H9 (cell line): Measurements from ENCODE around the gene ALOX12. TPM values are rescaled to one million over a fixed set of nuclear protein-coding genes. Genes with fewer than 3 reads are reported as not detected.

ENCODE experiments used
- DNase-seq: peaks from one replicate; pipeline ENCODE4 v3.0.0-alpha.2; 2017
- H2AFZ ChIP-seq: one replicate; pipeline ENCODE4 v1.6.1; 2013; ENCODE audit warnings: mild to moderate bottlenecking, low read length, control low read depth, moderate library complexity
- H2AK5ac ChIP-seq: 2 replicates; pipeline ENCODE4 v1.6.1; 2013; ENCODE audit warnings: low read length, control low read depth, mixed read lengths; ENCODE audit not compliant: insufficient read length
- H2BK120ac ChIP-seq: one replicate; pipeline ENCODE4 v1.6.1; 2013; ENCODE audit warnings: low read depth, mild to moderate bottlenecking, low read length, control low read depth, inconsistent platforms; ENCODE audit not compliant: poor library complexity, severe bottlenecking
- H2BK12ac ChIP-seq: 2 replicates; pipeline ENCODE4 v1.6.1; 2013; ENCODE audit warnings: low read length, control low read depth, mixed read lengths, low read depth; ENCODE audit not compliant: insufficient read length
- H2BK15ac ChIP-seq: 2 replicates; pipeline ENCODE4 v1.6.1; 2013; ENCODE audit warnings: low read depth, low read length, control low read depth
- H2BK20ac ChIP-seq: one replicate; pipeline ENCODE4 v1.6.1; 2013; ENCODE audit warnings: low read depth, mild to moderate bottlenecking, low read length, control low read depth, inconsistent platforms; ENCODE audit not compliant: poor library complexity, severe bottlenecking
- H2BK5ac ChIP-seq: 2 replicates; pipeline ENCODE4 v1.6.1; 2013; ENCODE audit warnings: low read length, control low read depth, mixed read lengths; ENCODE audit not compliant: insufficient read length
- H3K14ac ChIP-seq: 2 replicates; pipeline ENCODE4 v1.6.1; 2013; ENCODE audit warnings: low read length, control low read depth; ENCODE audit not compliant: insufficient read depth
- H3K18ac ChIP-seq: 2 replicates; pipeline ENCODE4 v1.6.1; 2013; ENCODE audit warnings: low read depth, mild to moderate bottlenecking, mixed read lengths, low read length, control low read depth; ENCODE audit not compliant: insufficient read length
- H3K23ac ChIP-seq: 2 replicates; pipeline ENCODE4 v1.6.1; 2013; ENCODE audit warnings: low read length, control low read depth, mixed read lengths, low read depth; ENCODE audit not compliant: insufficient read length
- H3K23me2 ChIP-seq: 2 replicates; pipeline ENCODE4 v1.6.1; 2013; ENCODE audit warnings: low read depth, mild to moderate bottlenecking, mixed read lengths, low read length, control low read depth; ENCODE audit not compliant: insufficient read length, poor library complexity, severe bottlenecking
- H3K27ac ChIP-seq: 2 replicates; pipeline ENCODE4 v1.5.1; 2013; ENCODE audit warnings: low read length, control low read depth, mixed read lengths, low read depth; ENCODE audit not compliant: insufficient read length
- H3K27me3 ChIP-seq: 2 replicates; pipeline ENCODE4 v1.6.1; 2013; ENCODE audit warnings: low read length, control low read depth, inconsistent platforms; ENCODE audit not compliant: insufficient read depth
- H3K4ac ChIP-seq: 2 replicates; pipeline ENCODE4 v1.6.1; 2013; ENCODE audit warnings: low read depth, mild to moderate bottlenecking, control low read depth, inconsistent platforms, low read length, moderate library complexity
- H3K4me1 ChIP-seq: 2 replicates; pipeline ENCODE4 v1.6.1; 2013; ENCODE audit warnings: low read length, control low read depth, inconsistent platforms; ENCODE audit not compliant: insufficient read depth
- H3K4me2 ChIP-seq: 2 replicates; pipeline ENCODE4 v1.6.1; 2013; ENCODE audit warnings: low read length, control low read depth, mixed read lengths; ENCODE audit not compliant: insufficient read length, insufficient read depth
- H3K56ac ChIP-seq: 2 replicates; pipeline ENCODE4 v1.6.1; 2013; ENCODE audit warnings: low read depth, mild to moderate bottlenecking, mixed read lengths, low read length, control low read depth; ENCODE audit not compliant: insufficient read length
- H3K79me1 ChIP-seq: 2 replicates; pipeline ENCODE4 v1.6.1; 2013; ENCODE audit warnings: low read depth, mild to moderate bottlenecking, moderate library complexity, low read length, control low read depth, inconsistent platforms; ENCODE audit not compliant: insufficient read depth, poor library complexity, severe bottlenecking
- H3K79me2 ChIP-seq: 2 replicates; pipeline ENCODE4 v1.6.1; 2013; ENCODE audit warnings: low read length, control low read depth, inconsistent platforms; ENCODE audit not compliant: insufficient read depth
- H3K9ac ChIP-seq: 2 replicates; pipeline ENCODE4 v1.6.1; 2013; ENCODE audit warnings: low read length, control low read depth, mixed read lengths; ENCODE audit not compliant: insufficient read length; ENCODE audit errors: extremely low read depth
- H3K9me3 ChIP-seq: one replicate; pipeline ENCODE4 v1.6.1; 2013; ENCODE audit warnings: low read depth, low read length, inconsistent platforms; ENCODE audit not compliant: control insufficient read depth
- H3T11ph ChIP-seq: one replicate; pipeline ENCODE4 v1.6.1; 2013; ENCODE audit warnings: mild to moderate bottlenecking, low read length, control low read depth, inconsistent platforms
- H4K20me1 ChIP-seq: one replicate; pipeline ENCODE4 v1.6.1; 2013; ENCODE audit not compliant: control insufficient read depth, insufficient read length, insufficient read depth
- H4K5ac ChIP-seq: 2 replicates; pipeline ENCODE4 v1.6.1; 2013; ENCODE audit warnings: low read depth, mild to moderate bottlenecking, mixed read lengths, low read length, control low read depth; ENCODE audit not compliant: insufficient read length
- H4K8ac ChIP-seq: replicated peaks from 2 replicates; pipeline ENCODE4 v1.6.1; 2013; ENCODE audit warnings: low read length, control low read depth, mixed read lengths, low read depth; ENCODE audit not compliant: insufficient read length
- H4K91ac ChIP-seq: 2 replicates; pipeline ENCODE4 v1.6.1; 2013; ENCODE audit warnings: low read depth, mild to moderate bottlenecking, moderate library complexity, mixed read lengths, low read length, control low read depth; ENCODE audit not compliant: insufficient read length
- H3K27ac Mint-ChIP-seq, 3 experiments: 2 replicates in 2 of 3; 3 replicates in 1 of 3; pipeline ENCODE4 v1.8.0; 2020 to 2021; ENCODE audit warnings: mixed read lengths in 3 of 3, mild to moderate bottlenecking in 1 of 3, moderate library complexity in 1 of 3
- H3K27me3 Mint-ChIP-seq: 2 replicates; pipeline ENCODE4 v1.8.0; 2021; ENCODE audit warnings: low read depth, mild to moderate bottlenecking, moderate library complexity, mixed read lengths
- H3K36me3 Mint-ChIP-seq, 3 experiments: 2 replicates in 2 of 3; 3 replicates in 1 of 3; pipeline ENCODE4 v1.8.0; 2020 to 2021; ENCODE audit warnings: low read depth in 3 of 3, mixed read lengths in 3 of 3; ENCODE audit not compliant: insufficient read depth in 1 of 3
- H3K4me1 Mint-ChIP-seq, 2 experiments: 2 replicates each; pipeline ENCODE4 v1.8.0; 2020; ENCODE audit warnings: mixed read lengths in 2 of 2
- H3K4me3 Mint-ChIP-seq, 2 experiments: 2 replicates in 1 of 2; 3 replicates in 1 of 2; pipeline ENCODE4 v1.8.0; 2020 to 2021; ENCODE audit warnings: mild to moderate bottlenecking in 2 of 2, mixed read lengths in 2 of 2, moderate library complexity in 1 of 2
- H3K9me3 Mint-ChIP-seq, 2 experiments: 2 replicates in 1 of 2; 3 replicates in 1 of 2; pipeline ENCODE4 v1.8.0; 2020; ENCODE audit warnings: mild to moderate bottlenecking in 2 of 2, mixed read lengths in 2 of 2, moderate library complexity in 1 of 2
- WGBS: extraction: QIAGEN DNeasy Blood & Tissue Kit; methylation state at CpG from one replicate; pipeline ENCODE4 v1.1.7; 2013; ENCODE audit warnings: missing lambda C conversion rate, low lambda C conversion rate, mixed read lengths; ENCODE audit not compliant: insufficient read length; ENCODE audit errors: extremely low coverage; 5-methylcytosine and 5-hydroxymethylcytosine counted together
- total RNA-seq: library from RNA; stranded (reverse); gene quantifications from 2 replicates; pipeline ENCODE4 v1.2.1, GENCODE V29; 2021
- TF ChIP-seq, protein P1 (sequence below): fragments of 200-600 bp; sonication (generic); conservative IDR thresholded peaks from 3 replicates; pipeline ENCODE4 v1.8.0; 2021; ENCODE audit warnings: antibody characterized with exemption, mild to moderate bottlenecking

Gene ALOX12
- total RNA-seq, 1 experiment from 2014 or later, result 0.81 TPM

DNA sequence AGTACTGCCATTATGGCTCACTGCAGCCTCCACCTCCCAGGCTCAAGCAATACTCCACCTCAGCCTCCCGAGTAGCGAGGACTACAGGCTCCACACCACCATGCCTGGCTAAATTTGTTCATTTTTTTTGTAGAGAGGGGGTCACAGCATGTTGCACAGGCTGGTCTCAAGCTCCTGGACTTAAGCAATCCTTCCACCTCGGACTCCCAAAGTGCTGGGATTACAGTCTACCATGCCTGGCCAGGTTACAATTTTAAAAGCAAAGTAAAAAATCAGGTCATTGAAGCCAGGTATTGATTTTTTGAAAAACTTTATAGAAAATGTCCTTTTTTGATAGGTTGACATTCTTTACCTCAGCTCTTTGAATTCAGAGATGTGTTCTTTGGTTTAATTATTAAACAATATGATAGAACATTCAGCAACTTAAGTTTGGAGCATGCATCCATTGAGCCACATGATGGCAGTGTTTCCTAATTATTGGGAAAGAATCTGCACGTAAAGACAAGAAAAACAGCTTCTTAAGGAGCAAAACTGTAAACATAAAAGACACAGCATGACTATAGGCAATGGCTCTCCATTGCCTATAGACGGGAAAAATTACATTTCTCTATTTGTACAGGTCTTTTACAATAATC, 49.8 kb downstream of the ALOX12 start:
- no CpG with 5 or more reads among the region's 5 CpGs for WGBS
- Histone ChIP-seq H2BK15ac (no peak overlapping the region), H3K18ac (no peak overlapping the region), H2AFZ (no peak overlapping the region), H3K14ac (no peak overlapping the region), H3K79me2 (no peaks in the 10 kb centered on the region), H3K56ac (no peak overlapping the region), H3K9ac (no peak overlapping the region), H4K8ac (no peak overlapping the region), H2AK5ac (no peak overlapping the region), H2BK5ac (no peak overlapping the region), H3K4me1 (no peaks in the 10 kb centered on the region), H3K23ac (no peak overlapping the region), H2BK12ac (no peak overlapping the region), H2BK120ac (no peak overlapping the region), H3K9me3 (no peaks in the 10 kb centered on the region), H3K4me2 (peak overlapping the region; percentile 95), H2BK20ac (no peak overlapping the region), H4K20me1 (no peaks in the 10 kb centered on the region), H3K27me3 (peaks cover 6% of the 10 kb centered on the region), H4K5ac (no peak overlapping the region), H3K23me2 (peaks cover 33% of the 10 kb centered on the region), H3K27ac (no peak overlapping the region), H3K4ac (no peak overlapping the region), H3K79me1 (no peaks in the 10 kb centered on the region), H3T11ph (no peak overlapping the region), H4K91ac (no peak overlapping the region)
- Mint-ChIP-seq H3K9me3 (no peaks in the 10 kb centered on the region), H3K27ac (no peak overlapping the region), H3K27me3 (peaks cover 83% of the 10 kb centered on the region), H3K4me1 (peaks cover 21 to 30% of the 10 kb centered on the region in 2 experiments), H3K36me3 (no peaks in the 10 kb centered on the region), H3K4me3 (peak overlapping the region; percentile 58 to 80; a peak in 4 of 5 replicates)
- DNase-seq, result no peak
- TF ChIP-seq, protein P1, sequence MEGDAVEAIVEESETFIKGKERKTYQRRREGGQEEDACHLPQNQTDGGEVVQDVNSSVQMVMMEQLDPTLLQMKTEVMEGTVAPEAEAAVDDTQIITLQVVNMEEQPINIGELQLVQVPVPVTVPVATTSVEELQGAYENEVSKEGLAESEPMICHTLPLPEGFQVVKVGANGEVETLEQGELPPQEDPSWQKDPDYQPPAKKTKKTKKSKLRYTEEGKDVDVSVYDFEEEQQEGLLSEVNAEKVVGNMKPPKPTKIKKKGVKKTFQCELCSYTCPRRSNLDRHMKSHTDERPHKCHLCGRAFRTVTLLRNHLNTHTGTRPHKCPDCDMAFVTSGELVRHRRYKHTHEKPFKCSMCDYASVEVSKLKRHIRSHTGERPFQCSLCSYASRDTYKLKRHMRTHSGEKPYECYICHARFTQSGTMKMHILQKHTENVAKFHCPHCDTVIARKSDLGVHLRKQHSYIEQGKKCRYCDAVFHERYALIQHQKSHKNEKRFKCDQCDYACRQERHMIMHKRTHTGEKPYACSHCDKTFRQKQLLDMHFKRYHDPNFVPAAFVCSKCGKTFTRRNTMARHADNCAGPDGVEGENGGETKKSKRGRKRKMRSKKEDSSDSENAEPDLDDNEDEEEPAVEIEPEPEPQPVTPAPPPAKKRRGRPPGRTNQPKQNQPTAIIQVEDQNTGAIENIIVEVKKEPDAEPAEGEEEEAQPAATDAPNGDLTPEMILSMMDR, result peak; percentile 98; the same call in 2 of the 3 replicates
